GM23338 (cell line): ENCODE measurements around the gene TGFBI. TPM values are rescaled to one million over a fixed set of nuclear protein-coding genes. Genes with fewer than 3 reads are reported as not detected.

Experiments
- ATAC-seq: fragments of 200-7000 bp; cut with Tn5 transposase; 3 replicates; pipeline ENCODE4 v1.9.1; 2020
- DNase-seq: peaks from one replicate; pipeline ENCODE4 v3.0.0-alpha.2; 2015; ENCODE audit warnings: low spot score
- H2AFZ ChIP-seq: fragments of 200-600 bp; sonication (generic); 2 replicates; pipeline ENCODE4 v1.8.0; 2016; ENCODE audit warnings: antibody characterized with exemption, mild to moderate bottlenecking, moderate library complexity
- H3F3A ChIP-seq: fragments of 200-600 bp; sonication (generic); replicated peaks from 2 replicates; pipeline ENCODE4 v1.8.0; 2017; ENCODE audit warnings: antibody characterized with exemption, mixed run types, low read depth
- H3K27ac ChIP-seq: fragments of 200-600 bp; sonication (generic); 2 replicates; pipeline ENCODE4 v1.6.1; 2016; ENCODE audit warnings: low read depth
- H3K27me3 ChIP-seq: fragments of 200-600 bp; sonication (generic); 2 replicates; pipeline ENCODE4 v1.8.0; 2016; ENCODE audit warnings: mild to moderate bottlenecking, mixed run types, moderate library complexity; ENCODE audit not compliant: insufficient read depth
- H3K36me3 ChIP-seq: fragments of 200-600 bp; sonication (generic); 2 replicates; pipeline ENCODE4 v1.8.0; 2016; ENCODE audit warnings: mild to moderate bottlenecking; ENCODE audit not compliant: insufficient read depth
- H3K4me1 ChIP-seq: fragments of 200-600 bp; sonication (generic); 2 replicates; pipeline ENCODE4 v1.8.0; 2016; ENCODE audit warnings: mild to moderate bottlenecking, moderate library complexity; ENCODE audit not compliant: insufficient read depth
- H3K4me2 ChIP-seq: fragments of 200-600 bp; sonication (generic); 2 replicates; pipeline ENCODE4 v1.7.1; 2017; ENCODE audit warnings: mixed run types
- H3K4me3 ChIP-seq: fragments of 200-600 bp; sonication (generic); 2 replicates; pipeline ENCODE4 v1.6.1; 2016; ENCODE audit warnings: mixed run types
- H3K79me2 ChIP-seq: fragments of 200-600 bp; sonication (generic); replicated peaks from 2 replicates; pipeline ENCODE4 v1.8.0; 2017; ENCODE audit warnings: mild to moderate bottlenecking; ENCODE audit not compliant: insufficient read depth
- H3K9me2 ChIP-seq: fragments of 200-600 bp; sonication (generic); 2 replicates; pipeline ENCODE4 v1.8.0; 2017; ENCODE audit not compliant: insufficient read depth
- H4K20me1 ChIP-seq: fragments of 200-600 bp; sonication (generic); replicated peaks from 2 replicates; pipeline ENCODE4 v1.8.0; 2017; ENCODE audit warnings: mild to moderate bottlenecking; ENCODE audit not compliant: insufficient read depth
- H3K27ac Mint-ChIP-seq: 2 replicates; pipeline ENCODE4 v1.8.0; 2020; ENCODE audit warnings: inconsistent platforms, mild to moderate bottlenecking, moderate library complexity, mixed read lengths
- H3K27me3 Mint-ChIP-seq: 3 replicates; pipeline ENCODE4 v1.8.0; 2022; ENCODE audit warnings: low read depth, mild to moderate bottlenecking, moderate library complexity, mixed read lengths, inconsistent platforms; ENCODE audit not compliant: insufficient read depth, poor library complexity
- H3K36me3 Mint-ChIP-seq: 3 replicates; pipeline ENCODE4 v1.8.0; 2021; ENCODE audit warnings: low read depth, mild to moderate bottlenecking, inconsistent platforms, moderate library complexity, mixed read lengths
- H3K4me1 Mint-ChIP-seq: 3 replicates; pipeline ENCODE4 v1.8.0; 2020; ENCODE audit warnings: mild to moderate bottlenecking, inconsistent platforms, mixed read lengths
- H3K4me3 Mint-ChIP-seq: 3 replicates; pipeline ENCODE4 v1.8.0; 2021; ENCODE audit warnings: moderate library complexity, mild to moderate bottlenecking, inconsistent platforms, mixed read lengths
- H3K9me3 Mint-ChIP-seq: 3 replicates; pipeline ENCODE4 v1.8.0; 2020; ENCODE audit warnings: moderate library complexity, mild to moderate bottlenecking, inconsistent platforms, mixed read lengths
- CREB1 ChIP-seq: fragments of 250-450 bp; sonication (Bioruptor Pico); IDR thresholded peaks from 2 replicates; pipeline ENCODE4 v1.5.0; 2020; ENCODE audit warnings: low read depth, mild to moderate bottlenecking, moderate library complexity
- ETS1 ChIP-seq: IDR thresholded peaks from 2 replicates; pipeline ENCODE4 v1.6.1; 2016; ENCODE audit warnings: antibody characterized with exemption
- EZH2 ChIP-seq: fragments of 200-600 bp; sonication (generic); IDR thresholded peaks from one replicate; pipeline ENCODE4 v1.8.0; 2017; ENCODE audit warnings: antibody characterized with exemption, mild to moderate bottlenecking, low read depth; ENCODE audit not compliant: unreplicated experiment
- EZH2phosphoT487 ChIP-seq: fragments of 200-600 bp; sonication (generic); IDR thresholded peaks from one replicate; pipeline ENCODE4 v1.8.1; 2018; ENCODE audit warnings: antibody characterized with exemption; ENCODE audit not compliant: unreplicated experiment
- JUNB ChIP-seq: IDR thresholded peaks from one replicate; pipeline ENCODE4 v1.6.1; 2016; ENCODE audit warnings: antibody characterized with exemption; ENCODE audit not compliant: unreplicated experiment
- NANOG ChIP-seq: IDR thresholded peaks from 2 replicates; pipeline ENCODE4 v1.6.1; 2016; ENCODE audit warnings: antibody characterized with exemption, borderline replicate concordance
- POLR2AphosphoS5 ChIP-seq: IDR thresholded peaks from 2 replicates; pipeline ENCODE4 v1.6.1; 2016; ENCODE audit warnings: antibody characterized with exemption, low read depth
- STAT1 ChIP-seq: IDR thresholded peaks from one replicate; pipeline ENCODE4 v1.6.1; 2016; ENCODE audit warnings: antibody characterized with exemption; ENCODE audit not compliant: unreplicated experiment
- ZNF114 ChIP-seq: fragments of 250-450 bp; sonication (Bioruptor Pico); IDR thresholded peaks from 2 replicates; pipeline ENCODE4 v1.5.0; 2020; ENCODE audit warnings: mild to moderate bottlenecking, moderate library complexity
- ZNF331 ChIP-seq: fragments of 250-450 bp; sonication (Bioruptor Pico); IDR thresholded peaks from 2 replicates; pipeline ENCODE4 v1.5.0; 2020; ENCODE audit warnings: low read depth, mild to moderate bottlenecking, moderate library complexity
- polyA plus RNA-seq: library from polyadenylated mRNA; unstranded; fragments of >200 nt; fragmentation: Nextera tagmentation; extraction: Ambion mirVana; gene quantifications from 2 replicates; pipeline ENCODE4 v1.2.1, GENCODE V29; 2016
- total RNA-seq: library from RNA; depleted of rRNA; stranded (reverse); fragments of >200 nt; shearing (Covaris generic); gene quantifications from 2 replicates; pipeline ENCODE4 v1.2.3, GENCODE V29; 2014
- TF ChIP-seq, protein P1 (sequence below): fragments of 250-450 bp; sonication (Bioruptor Pico); IDR thresholded peaks from 2 replicates; pipeline ENCODE4 v1.5.0; 2020; ENCODE audit warnings: mild to moderate bottlenecking, moderate library complexity
- TF ChIP-seq, protein P2 (sequence below), 2 experiments: fragments of 200-600 bp in 1 of 2; sonication (generic) in 1 of 2; conservative IDR thresholded peaks; 2 replicates each; pipeline versions ENCODE4 v1.5.1 to v1.6.1; 2016 to 2017; ENCODE audit warnings: antibody characterized with exemption in 2 of 2, low read depth in 2 of 2, mild to moderate bottlenecking in 2 of 2, moderate library complexity in 1 of 2
- TF ChIP-seq, protein P3 (sequence below): IDR thresholded peaks from one replicate; pipeline ENCODE4 v1.6.1; 2018; ENCODE audit warnings: antibody characterized with exemption; ENCODE audit not compliant: unreplicated experiment

Gene TGFBI
- total and polyA plus RNA-seq, 2 experiments from 2014 or later, result 8.9 to 9.4 TPM

DNA sequence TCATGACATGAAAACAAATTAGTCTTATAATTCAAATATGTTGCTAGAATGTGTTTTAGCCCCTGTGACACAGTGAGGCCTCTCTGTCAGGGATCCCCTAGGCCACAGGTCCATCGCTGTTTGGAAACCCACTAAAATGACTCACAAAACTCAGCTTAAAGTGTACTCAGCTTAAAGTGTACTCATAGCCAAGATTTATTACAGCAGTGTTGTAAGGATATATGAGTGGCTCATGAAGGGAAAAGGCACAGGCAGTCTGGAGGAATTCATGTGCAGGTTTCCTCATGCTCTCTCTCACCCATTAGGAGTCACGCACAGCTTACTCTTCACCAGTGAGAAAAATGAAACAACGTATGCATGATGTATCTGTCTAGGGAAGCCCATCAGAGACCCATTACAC is 24.4 kb upstream of the TGFBI start:
- H3K4me3 ChIP-seq, result no peak overlapping the region
- H3K79me2 ChIP-seq, result no peaks in the 10 kb centered on the region
- no peak overlapping the region for H3K4me2 ChIP-seq

More for the DNA sequence above, 24.4 kb upstream of the TGFBI start:
- peaks cover 6% of the 10 kb centered on the region for H3K27me3 Mint-ChIP-seq
- no peak overlapping the region for H3K4me3 Mint-ChIP-seq
- Histone ChIP-seq H3K36me3 (no peaks in the 10 kb centered on the region), H3F3A (no peaks in the 10 kb centered on the region), H3K27me3 (no peaks in the 10 kb centered on the region), H3K4me1 (no peaks in the 10 kb centered on the region), H2AFZ (no peak overlapping the region), H3K27ac (no peak overlapping the region), H4K20me1 (no peaks in the 10 kb centered on the region), H3K9me2 (no peaks in the 10 kb centered on the region)
- H3K9me3 Mint-ChIP-seq, result no peaks in the 10 kb centered on the region
- DNase-seq, result no peak
- H3K4me1 Mint-ChIP-seq, result no peaks in the 10 kb centered on the region
- H3K27ac Mint-ChIP-seq, result no peak overlapping the region
- ATAC-seq, result no peak
- no peaks in the 10 kb centered on the region for H3K36me3 Mint-ChIP-seq
- TF ChIP-seq JUNB (no peak), ZNF331 (no peak), POLR2AphosphoS5 (no peak), NANOG (no peak), STAT1 (no peak), ZNF114 (CRISPR knock-in tag) (no peak), ETS1 (no peak), EZH2 (no peak), EZH2phosphoT487 (no peak), CREB1 (CRISPR knock-in tag) (no peak)
- TF ChIP-seq, protein P1, sequence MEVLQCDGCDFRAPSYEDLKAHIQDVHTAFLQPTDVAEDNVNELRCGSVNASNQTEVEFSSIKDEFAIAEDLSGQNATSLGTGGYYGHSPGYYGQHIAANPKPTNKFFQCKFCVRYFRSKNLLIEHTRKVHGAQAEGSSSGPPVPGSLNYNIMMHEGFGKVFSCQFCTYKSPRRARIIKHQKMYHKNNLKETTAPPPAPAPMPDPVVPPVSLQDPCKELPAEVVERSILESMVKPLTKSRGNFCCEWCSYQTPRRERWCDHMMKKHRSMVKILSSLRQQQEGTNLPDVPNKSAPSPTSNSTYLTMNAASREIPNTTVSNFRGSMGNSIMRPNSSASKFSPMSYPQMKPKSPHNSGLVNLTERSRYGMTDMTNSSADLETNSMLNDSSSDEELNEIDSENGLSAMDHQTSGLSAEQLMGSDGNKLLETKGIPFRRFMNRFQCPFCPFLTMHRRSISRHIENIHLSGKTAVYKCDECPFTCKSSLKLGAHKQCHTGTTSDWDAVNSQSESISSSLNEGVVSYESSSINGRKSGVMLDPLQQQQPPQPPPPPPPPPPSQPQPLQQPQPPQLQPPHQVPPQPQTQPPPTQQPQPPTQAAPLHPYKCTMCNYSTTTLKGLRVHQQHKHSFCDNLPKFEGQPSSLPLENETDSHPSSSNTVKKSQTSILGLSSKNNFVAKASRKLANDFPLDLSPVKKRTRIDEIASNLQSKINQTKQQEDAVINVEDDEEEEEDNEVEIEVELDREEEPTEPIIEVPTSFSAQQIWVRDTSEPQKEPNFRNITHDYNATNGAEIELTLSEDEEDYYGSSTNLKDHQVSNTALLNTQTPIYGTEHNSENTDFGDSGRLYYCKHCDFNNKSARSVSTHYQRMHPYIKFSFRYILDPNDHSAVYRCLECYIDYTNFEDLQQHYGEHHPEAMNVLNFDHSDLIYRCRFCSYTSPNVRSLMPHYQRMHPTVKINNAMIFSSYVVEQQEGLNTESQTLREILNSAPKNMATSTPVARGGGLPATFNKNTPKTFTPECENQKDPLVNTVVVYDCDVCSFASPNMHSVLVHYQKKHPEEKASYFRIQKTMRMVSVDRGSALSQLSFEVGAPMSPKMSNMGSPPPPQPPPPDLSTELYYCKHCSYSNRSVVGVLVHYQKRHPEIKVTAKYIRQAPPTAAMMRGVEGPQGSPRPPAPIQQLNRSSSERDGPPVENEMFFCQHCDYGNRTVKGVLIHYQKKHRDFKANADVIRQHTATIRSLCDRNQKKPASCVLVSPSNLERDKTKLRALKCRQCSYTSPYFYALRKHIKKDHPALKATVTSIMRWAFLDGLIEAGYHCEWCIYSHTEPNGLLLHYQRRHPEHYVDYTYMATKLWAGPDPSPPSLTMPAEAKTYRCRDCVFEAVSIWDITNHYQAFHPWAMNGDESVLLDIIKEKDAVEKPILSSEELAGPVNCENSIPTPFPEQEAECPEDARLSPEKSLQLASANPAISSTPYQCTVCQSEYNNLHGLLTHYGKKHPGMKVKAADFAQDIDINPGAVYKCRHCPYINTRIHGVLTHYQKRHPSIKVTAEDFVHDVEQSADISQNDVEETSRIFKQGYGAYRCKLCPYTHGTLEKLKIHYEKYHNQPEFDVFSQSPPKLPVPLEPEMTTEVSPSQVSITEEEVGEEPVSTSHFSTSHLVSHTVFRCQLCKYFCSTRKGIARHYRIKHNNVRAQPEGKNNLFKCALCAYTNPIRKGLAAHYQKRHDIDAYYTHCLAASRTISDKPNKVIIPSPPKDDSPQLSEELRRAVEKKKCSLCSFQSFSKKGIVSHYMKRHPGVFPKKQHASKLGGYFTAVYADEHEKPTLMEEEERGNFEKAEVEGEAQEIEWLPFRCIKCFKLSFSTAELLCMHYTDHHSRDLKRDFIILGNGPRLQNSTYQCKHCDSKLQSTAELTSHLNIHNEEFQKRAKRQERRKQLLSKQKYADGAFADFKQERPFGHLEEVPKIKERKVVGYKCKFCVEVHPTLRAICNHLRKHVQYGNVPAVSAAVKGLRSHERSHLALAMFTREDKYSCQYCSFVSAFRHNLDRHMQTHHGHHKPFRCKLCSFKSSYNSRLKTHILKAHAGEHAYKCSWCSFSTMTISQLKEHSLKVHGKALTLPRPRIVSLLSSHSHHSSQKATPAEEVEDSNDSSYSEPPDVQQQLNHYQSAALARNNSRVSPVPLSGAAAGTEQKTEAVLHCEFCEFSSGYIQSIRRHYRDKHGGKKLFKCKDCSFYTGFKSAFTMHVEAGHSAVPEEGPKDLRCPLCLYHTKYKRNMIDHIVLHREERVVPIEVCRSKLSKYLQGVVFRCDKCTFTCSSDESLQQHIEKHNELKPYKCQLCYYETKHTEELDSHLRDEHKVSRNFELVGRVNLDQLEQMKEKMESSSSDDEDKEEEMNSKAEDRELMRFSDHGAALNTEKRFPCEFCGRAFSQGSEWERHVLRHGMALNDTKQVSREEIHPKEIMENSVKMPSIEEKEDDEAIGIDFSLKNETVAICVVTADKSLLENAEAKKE, result no peak
- TF ChIP-seq, protein P2, sequence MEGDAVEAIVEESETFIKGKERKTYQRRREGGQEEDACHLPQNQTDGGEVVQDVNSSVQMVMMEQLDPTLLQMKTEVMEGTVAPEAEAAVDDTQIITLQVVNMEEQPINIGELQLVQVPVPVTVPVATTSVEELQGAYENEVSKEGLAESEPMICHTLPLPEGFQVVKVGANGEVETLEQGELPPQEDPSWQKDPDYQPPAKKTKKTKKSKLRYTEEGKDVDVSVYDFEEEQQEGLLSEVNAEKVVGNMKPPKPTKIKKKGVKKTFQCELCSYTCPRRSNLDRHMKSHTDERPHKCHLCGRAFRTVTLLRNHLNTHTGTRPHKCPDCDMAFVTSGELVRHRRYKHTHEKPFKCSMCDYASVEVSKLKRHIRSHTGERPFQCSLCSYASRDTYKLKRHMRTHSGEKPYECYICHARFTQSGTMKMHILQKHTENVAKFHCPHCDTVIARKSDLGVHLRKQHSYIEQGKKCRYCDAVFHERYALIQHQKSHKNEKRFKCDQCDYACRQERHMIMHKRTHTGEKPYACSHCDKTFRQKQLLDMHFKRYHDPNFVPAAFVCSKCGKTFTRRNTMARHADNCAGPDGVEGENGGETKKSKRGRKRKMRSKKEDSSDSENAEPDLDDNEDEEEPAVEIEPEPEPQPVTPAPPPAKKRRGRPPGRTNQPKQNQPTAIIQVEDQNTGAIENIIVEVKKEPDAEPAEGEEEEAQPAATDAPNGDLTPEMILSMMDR (conservative IDR thresholded peaks at IDR 0.05; ENCODE audit: low read depth in 2 of 2), result no peak
- TF ChIP-seq, protein P3, sequence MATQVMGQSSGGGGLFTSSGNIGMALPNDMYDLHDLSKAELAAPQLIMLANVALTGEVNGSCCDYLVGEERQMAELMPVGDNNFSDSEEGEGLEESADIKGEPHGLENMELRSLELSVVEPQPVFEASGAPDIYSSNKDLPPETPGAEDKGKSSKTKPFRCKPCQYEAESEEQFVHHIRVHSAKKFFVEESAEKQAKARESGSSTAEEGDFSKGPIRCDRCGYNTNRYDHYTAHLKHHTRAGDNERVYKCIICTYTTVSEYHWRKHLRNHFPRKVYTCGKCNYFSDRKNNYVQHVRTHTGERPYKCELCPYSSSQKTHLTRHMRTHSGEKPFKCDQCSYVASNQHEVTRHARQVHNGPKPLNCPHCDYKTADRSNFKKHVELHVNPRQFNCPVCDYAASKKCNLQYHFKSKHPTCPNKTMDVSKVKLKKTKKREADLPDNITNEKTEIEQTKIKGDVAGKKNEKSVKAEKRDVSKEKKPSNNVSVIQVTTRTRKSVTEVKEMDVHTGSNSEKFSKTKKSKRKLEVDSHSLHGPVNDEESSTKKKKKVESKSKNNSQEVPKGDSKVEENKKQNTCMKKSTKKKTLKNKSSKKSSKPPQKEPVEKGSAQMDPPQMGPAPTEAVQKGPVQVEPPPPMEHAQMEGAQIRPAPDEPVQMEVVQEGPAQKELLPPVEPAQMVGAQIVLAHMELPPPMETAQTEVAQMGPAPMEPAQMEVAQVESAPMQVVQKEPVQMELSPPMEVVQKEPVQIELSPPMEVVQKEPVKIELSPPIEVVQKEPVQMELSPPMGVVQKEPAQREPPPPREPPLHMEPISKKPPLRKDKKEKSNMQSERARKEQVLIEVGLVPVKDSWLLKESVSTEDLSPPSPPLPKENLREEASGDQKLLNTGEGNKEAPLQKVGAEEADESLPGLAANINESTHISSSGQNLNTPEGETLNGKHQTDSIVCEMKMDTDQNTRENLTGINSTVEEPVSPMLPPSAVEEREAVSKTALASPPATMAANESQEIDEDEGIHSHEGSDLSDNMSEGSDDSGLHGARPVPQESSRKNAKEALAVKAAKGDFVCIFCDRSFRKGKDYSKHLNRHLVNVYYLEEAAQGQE, result no peak
